Liver (tissue), 9 donors: Measurements from ENCODE around the gene PPFIA2. TPM values are rescaled to one million over a fixed set of nuclear protein-coding genes. Genes with fewer than 3 reads are reported as not detected.

Experiments used
- DNase-seq: peaks from one replicate; pipeline ENCODE4 v3.0.0-alpha.2; 2017; ENCODE audit warnings: low spot score
- H3K27ac ChIP-seq, 2 donors: one replicate each; pipeline ENCODE4 v1.7.0; 2013; ENCODE audit warnings: inconsistent platforms in 2 of 2, low read length in 2 of 2, control low read depth in 1 of 2, low read depth in 1 of 2, mild to moderate bottlenecking in 1 of 2
- H3K27me3 ChIP-seq, 4 donors: one replicate each; pipeline versions ENCODE4 v1.6.1 to v1.7.0; 2013; ENCODE audit warnings: low read length in 3 of 4, inconsistent platforms in 1 of 4, mild to moderate bottlenecking in 1 of 4, moderate library complexity in 1 of 4; ENCODE audit not compliant: control insufficient read depth in 4 of 4, insufficient read depth in 4 of 4
- H3K36me3 ChIP-seq, 4 donors: one replicate each; pipeline versions ENCODE4 v1.6.1 to v1.7.0; 2013; ENCODE audit warnings: low read length in 3 of 4, mild to moderate bottlenecking in 3 of 4, low read depth in 1 of 4, moderate library complexity in 1 of 4; ENCODE audit not compliant: control insufficient read depth in 4 of 4, insufficient read depth in 3 of 4
- H3K4me1 ChIP-seq, 4 donors: one replicate each; pipeline versions ENCODE4 v1.6.1 to v1.7.0; 2013; ENCODE audit warnings: low read length in 3 of 4, mild to moderate bottlenecking in 3 of 4, moderate library complexity in 1 of 4; ENCODE audit not compliant: control insufficient read depth in 4 of 4, insufficient read depth in 4 of 4
- H3K4me3 ChIP-seq, 3 donors: one replicate each; pipeline versions ENCODE4 v1.6.1 to v1.7.0; 2013; ENCODE audit warnings: low read length in 3 of 3, control low read depth in 1 of 3, low read depth in 1 of 3, mild to moderate bottlenecking in 1 of 3
- H3K9ac ChIP-seq, 2 donors: one replicate each; pipeline ENCODE4 v1.7.0; 2013; ENCODE audit warnings: low read length in 2 of 2, mild to moderate bottlenecking in 2 of 2, moderate library complexity in 2 of 2, control low read depth in 1 of 2, low read depth in 1 of 2
- H3K9me3 ChIP-seq, 4 donors: one replicate each; pipeline versions ENCODE4 v1.6.1 to v1.7.0; 2013; ENCODE audit warnings: low read length in 3 of 4; ENCODE audit not compliant: control insufficient read depth in 4 of 4
- FOXA1 ChIP-seq: IDR thresholded peaks from 2 replicates; pipeline ENCODE4 v1.6.1; 2016; ENCODE audit warnings: antibody characterized with exemption
- FOXA2 ChIP-seq: IDR thresholded peaks from 2 replicates; pipeline ENCODE4 v1.6.1; 2016; ENCODE audit warnings: antibody characterized with exemption
- GABPA ChIP-seq, 2 donors: IDR thresholded peaks in 1 of 2; conservative IDR thresholded peaks in 1 of 2; 2 replicates each; pipeline ENCODE4 v1.6.1; 2016; ENCODE audit warnings: antibody characterized with exemption in 2 of 2, mild to moderate bottlenecking in 1 of 2, moderate library complexity in 1 of 2
- JUND ChIP-seq, 2 donors: IDR thresholded peaks; 2 replicates each; pipeline ENCODE4 v1.6.1; 2016; ENCODE audit warnings: antibody characterized with exemption in 2 of 2
- NR2F2 ChIP-seq: IDR thresholded peaks from 2 replicates; pipeline ENCODE4 v1.6.1; 2016; ENCODE audit warnings: antibody characterized with exemption
- RAD21 ChIP-seq, 2 donors: IDR thresholded peaks; 2 replicates each; pipeline ENCODE4 v1.6.1; 2016; ENCODE audit warnings: antibody characterized with exemption in 2 of 2, mild to moderate bottlenecking in 2 of 2
- RXRA ChIP-seq, 2 donors: IDR thresholded peaks; 2 replicates each; pipeline ENCODE4 v1.6.1; 2017 to 2018; ENCODE audit warnings: antibody characterized with exemption in 2 of 2, mild to moderate bottlenecking in 1 of 2
- YY1 ChIP-seq: IDR thresholded peaks from 2 replicates; pipeline ENCODE4 v1.6.1; 2016; ENCODE audit warnings: antibody characterized with exemption, mild to moderate bottlenecking
- WGBS: extraction: QIAGEN DNeasy Blood & Tissue Kit; methylation state at CpG from one replicate; pipeline ENCODE4 v1.1.7; 2013; 5-methylcytosine and 5-hydroxymethylcytosine counted together
- polyA plus RNA-seq, 2 donors: library from polyadenylated mRNA; stranded (reverse) in 1 of 2; unstranded in 1 of 2; fragments of 200-250 nt in 1 of 2; fragments of >200 nt in 1 of 2; fragmentation: Nextera tagmentation in 1 of 2; extraction: Ambion mirVana in 1 of 2; gene quantifications; one replicate each; pipeline versions ENCODE4 v1.2.1 to v1.2.3, GENCODE V29; 2013 to 2015
- total RNA-seq, 2 donors: library from RNA; depleted of rRNA; stranded (reverse); fragments of >200 nt; gene quantifications; one replicate each; pipeline ENCODE4 v1.2.3, GENCODE V29; 2014
- TF ChIP-seq, protein P1 (sequence below): IDR thresholded peaks from 2 replicates; pipeline ENCODE4 v1.6.1; 2016; ENCODE audit warnings: antibody characterized with exemption, mild to moderate bottlenecking
- TF ChIP-seq, protein P2 (sequence below): IDR thresholded peaks from 2 replicates; pipeline ENCODE4 v1.6.1; 2016; ENCODE audit warnings: antibody characterized with exemption
- TF ChIP-seq, protein P3 (sequence below): fragments of 150-350 bp; IDR thresholded peaks from 2 replicates; pipeline ENCODE4 v1.5.1; 2017; ENCODE audit warnings: improper control_type of control experiment, low read depth, low read length; ENCODE audit not compliant: missing input control
- TF ChIP-seq, protein P4 (sequence below): IDR thresholded peaks from 2 replicates; pipeline ENCODE4 v1.6.1; 2016; ENCODE audit warnings: antibody characterized with exemption
- TF ChIP-seq, protein P5 (sequence below): IDR thresholded peaks from 2 replicates; pipeline ENCODE4 v1.6.1; 2016; ENCODE audit warnings: antibody characterized with exemption
- donor health status: healthy.
- donor health status: healthy.
- donor health status: healthy.
- donor health status: healthy.
- donor health status: healthy.

The PPFIA2 gene
- total and polyA plus RNA-seq, 4 donors, result 0.05 to 0.50 (median 0.22) TPM; not detected in 1

DNA sequence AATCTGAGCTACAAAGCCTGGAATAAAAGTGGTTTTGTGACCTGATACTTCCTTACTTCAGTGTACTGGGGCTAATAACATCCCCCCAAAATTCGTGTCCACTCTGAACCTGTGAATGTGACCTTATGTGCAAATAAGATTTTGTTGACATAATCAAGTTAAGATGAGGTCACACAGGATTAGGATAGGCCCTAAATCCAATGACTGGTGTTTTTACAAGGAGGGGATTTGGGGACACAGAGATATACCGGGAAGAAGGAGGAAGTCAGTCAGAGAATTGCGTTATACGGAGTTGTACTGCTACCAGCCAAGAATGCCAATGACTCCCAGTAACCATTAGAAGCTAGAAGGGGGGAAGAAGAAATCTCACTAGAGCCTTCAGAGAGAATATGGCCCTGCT is 381.4 kb downstream of the PPFIA2 start:
- no peak for DNase-seq
- H3K36me3 ChIP-seq, result no peaks in the 10 kb centered on the region
- TF ChIP-seq FOXA1 (no peak), NR2F2 (no peak), RXRA (IDR thresholded peaks at IDR 0.05) (no peak), RAD21 (IDR thresholded peaks at IDR 0.05) (no peak), GABPA (IDR thresholded peaks at IDR 0.05 in 1 of 2, conservative IDR thresholded peaks at IDR 0.05 in 1 of 2) (no peak)
- TF ChIP-seq, protein P1, sequence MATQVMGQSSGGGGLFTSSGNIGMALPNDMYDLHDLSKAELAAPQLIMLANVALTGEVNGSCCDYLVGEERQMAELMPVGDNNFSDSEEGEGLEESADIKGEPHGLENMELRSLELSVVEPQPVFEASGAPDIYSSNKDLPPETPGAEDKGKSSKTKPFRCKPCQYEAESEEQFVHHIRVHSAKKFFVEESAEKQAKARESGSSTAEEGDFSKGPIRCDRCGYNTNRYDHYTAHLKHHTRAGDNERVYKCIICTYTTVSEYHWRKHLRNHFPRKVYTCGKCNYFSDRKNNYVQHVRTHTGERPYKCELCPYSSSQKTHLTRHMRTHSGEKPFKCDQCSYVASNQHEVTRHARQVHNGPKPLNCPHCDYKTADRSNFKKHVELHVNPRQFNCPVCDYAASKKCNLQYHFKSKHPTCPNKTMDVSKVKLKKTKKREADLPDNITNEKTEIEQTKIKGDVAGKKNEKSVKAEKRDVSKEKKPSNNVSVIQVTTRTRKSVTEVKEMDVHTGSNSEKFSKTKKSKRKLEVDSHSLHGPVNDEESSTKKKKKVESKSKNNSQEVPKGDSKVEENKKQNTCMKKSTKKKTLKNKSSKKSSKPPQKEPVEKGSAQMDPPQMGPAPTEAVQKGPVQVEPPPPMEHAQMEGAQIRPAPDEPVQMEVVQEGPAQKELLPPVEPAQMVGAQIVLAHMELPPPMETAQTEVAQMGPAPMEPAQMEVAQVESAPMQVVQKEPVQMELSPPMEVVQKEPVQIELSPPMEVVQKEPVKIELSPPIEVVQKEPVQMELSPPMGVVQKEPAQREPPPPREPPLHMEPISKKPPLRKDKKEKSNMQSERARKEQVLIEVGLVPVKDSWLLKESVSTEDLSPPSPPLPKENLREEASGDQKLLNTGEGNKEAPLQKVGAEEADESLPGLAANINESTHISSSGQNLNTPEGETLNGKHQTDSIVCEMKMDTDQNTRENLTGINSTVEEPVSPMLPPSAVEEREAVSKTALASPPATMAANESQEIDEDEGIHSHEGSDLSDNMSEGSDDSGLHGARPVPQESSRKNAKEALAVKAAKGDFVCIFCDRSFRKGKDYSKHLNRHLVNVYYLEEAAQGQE, result no peak
- TF ChIP-seq, protein P2, sequence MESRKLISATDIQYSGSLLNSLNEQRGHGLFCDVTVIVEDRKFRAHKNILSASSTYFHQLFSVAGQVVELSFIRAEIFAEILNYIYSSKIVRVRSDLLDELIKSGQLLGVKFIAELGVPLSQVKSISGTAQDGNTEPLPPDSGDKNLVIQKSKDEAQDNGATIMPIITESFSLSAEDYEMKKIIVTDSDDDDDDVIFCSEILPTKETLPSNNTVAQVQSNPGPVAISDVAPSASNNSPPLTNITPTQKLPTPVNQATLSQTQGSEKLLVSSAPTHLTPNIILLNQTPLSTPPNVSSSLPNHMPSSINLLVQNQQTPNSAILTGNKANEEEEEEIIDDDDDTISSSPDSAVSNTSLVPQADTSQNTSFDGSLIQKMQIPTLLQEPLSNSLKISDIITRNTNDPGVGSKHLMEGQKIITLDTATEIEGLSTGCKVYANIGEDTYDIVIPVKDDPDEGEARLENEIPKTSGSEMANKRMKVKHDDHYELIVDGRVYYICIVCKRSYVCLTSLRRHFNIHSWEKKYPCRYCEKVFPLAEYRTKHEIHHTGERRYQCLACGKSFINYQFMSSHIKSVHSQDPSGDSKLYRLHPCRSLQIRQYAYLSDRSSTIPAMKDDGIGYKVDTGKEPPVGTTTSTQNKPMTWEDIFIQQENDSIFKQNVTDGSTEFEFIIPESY, result no peak
- TF ChIP-seq, protein P3, sequence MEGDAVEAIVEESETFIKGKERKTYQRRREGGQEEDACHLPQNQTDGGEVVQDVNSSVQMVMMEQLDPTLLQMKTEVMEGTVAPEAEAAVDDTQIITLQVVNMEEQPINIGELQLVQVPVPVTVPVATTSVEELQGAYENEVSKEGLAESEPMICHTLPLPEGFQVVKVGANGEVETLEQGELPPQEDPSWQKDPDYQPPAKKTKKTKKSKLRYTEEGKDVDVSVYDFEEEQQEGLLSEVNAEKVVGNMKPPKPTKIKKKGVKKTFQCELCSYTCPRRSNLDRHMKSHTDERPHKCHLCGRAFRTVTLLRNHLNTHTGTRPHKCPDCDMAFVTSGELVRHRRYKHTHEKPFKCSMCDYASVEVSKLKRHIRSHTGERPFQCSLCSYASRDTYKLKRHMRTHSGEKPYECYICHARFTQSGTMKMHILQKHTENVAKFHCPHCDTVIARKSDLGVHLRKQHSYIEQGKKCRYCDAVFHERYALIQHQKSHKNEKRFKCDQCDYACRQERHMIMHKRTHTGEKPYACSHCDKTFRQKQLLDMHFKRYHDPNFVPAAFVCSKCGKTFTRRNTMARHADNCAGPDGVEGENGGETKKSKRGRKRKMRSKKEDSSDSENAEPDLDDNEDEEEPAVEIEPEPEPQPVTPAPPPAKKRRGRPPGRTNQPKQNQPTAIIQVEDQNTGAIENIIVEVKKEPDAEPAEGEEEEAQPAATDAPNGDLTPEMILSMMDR, result no peak
- no peak overlapping the region for H3K9ac ChIP-seq
- no peaks in the 10 kb centered on the region for H3K27me3 ChIP-seq
- no peaks in the 10 kb centered on the region for H3K9me3 ChIP-seq
- H3K27ac ChIP-seq, result no peak overlapping the region
- H3K4me1 ChIP-seq, result no peaks in the 10 kb centered on the region
- WGBS, result 53% methylated on average over 4 of the region's 4 CpGs
- no peak overlapping the region for H3K4me3 ChIP-seq

DNA sequence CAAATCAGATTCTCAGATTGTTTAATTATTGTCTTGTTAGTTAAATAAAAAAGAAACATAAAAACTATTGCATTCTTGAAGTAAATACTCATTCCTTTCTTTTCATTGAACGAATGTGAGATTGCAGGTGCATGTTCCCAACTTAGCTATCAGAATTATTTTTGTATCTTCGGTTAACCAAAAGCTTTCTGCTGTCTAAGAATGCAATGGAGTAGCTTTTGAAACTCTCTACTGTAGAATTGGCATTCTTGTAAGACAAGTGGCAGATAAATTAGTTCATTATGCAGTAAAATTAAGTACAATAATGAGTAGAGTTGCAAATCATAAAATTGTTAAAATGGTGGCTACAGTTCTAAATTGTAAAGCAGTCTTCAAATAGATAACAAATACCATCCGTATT is 383.2 kb downstream of the PPFIA2 start:
- no peaks in the 10 kb centered on the region for H3K27me3 ChIP-seq
- H3K9me3 ChIP-seq, result no peaks in the 10 kb centered on the region
- WGBS, result 76% methylated on average over 3 of the region's 3 CpGs
- no peaks in the 10 kb centered on the region for H3K36me3 ChIP-seq
- no peak overlapping the region for H3K27ac ChIP-seq
- no peak overlapping the region for H3K4me3 ChIP-seq
- no peaks in the 10 kb centered on the region for H3K4me1 ChIP-seq
- H3K9ac ChIP-seq, result no peak overlapping the region
- DNase-seq, result no peak
- TF ChIP-seq, protein P2, result no peak
- no peak for TF ChIP-seq YY1
- TF ChIP-seq, protein P4, sequence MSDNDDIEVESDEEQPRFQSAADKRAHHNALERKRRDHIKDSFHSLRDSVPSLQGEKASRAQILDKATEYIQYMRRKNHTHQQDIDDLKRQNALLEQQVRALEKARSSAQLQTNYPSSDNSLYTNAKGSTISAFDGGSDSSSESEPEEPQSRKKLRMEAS, result no peak
- TF ChIP-seq FOXA1, result no peak
- TF ChIP-seq, protein P1, result no peak
- no peak for TF ChIP-seq FOXA2
- TF ChIP-seq, protein P5, sequence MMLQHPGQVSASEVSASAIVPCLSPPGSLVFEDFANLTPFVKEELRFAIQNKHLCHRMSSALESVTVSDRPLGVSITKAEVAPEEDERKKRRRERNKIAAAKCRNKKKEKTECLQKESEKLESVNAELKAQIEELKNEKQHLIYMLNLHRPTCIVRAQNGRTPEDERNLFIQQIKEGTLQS, result no peak
- no peak for TF ChIP-seq JUND (IDR thresholded peaks at IDR 0.05)
- TF ChIP-seq RXRA (IDR thresholded peaks at IDR 0.05), result no peak
- TF ChIP-seq NR2F2, result no peak
- TF ChIP-seq, protein P3, result no peak
